Non-pigmented ciliary epithelial cell (primary cell): ENCODE data around the gene TRIB2.

ENCODE experiments used
- DNase-seq: peaks from one replicate; pipeline ENCODE4 v3.0.0-alpha.2; 2010; ENCODE audit warnings: low read depth

The TRIB2 gene

DNA sequence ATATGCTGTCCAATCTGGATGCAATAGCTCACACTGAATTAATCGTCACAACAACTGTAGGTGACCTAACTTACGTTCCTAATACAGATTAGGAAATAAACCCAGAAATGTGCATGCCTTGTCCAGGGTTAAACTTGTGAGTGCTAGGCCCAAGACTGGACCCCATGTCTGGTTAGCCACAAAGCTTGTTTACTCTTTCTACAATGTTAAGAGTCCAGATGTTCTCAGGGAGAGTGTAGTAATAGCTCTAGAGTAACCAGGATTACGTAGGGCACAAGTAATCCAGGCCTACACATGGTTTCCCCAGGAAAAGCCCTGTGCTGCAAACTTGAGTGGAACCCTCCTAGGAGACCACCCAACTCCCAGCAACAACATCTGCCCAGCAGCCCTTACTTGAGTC, 26.2 kb downstream of the TRIB2 start:
- DNase-seq: no peak

DNA sequence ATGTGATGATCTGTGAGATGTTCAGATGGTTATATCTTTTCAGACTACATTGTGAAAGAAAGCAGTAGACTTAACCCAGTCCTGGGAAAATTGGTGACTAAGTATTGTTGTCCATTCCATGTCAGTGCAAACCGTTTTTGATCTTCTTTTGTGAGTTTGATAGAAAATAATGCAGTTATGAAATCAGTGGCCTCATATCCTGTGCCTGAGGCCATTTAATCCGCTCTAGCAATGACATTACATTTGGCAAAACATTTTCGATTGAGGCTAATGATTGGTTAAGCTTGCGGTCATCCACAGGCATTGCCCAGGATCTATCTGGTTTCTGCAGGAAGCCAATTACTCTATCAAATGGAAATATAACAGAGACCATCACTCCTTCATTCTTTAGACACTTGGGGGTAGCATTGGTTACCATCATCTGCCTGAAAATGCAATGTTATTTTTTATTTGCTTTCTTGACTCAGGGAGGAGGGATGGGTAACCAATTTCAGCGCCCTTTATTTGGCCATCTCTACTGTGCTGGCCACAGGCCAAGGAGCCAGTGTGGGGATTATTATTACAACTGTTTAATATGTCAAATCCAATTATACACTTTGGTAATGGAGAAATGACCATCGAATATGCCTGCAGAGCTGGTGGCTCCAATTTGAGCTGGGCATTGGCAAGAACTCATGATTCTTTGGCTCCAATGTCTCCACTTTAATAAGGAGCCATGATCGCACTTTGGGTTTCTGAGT, 33.6 kb downstream of the TRIB2 start:
- DNase-seq: no peak

DNA sequence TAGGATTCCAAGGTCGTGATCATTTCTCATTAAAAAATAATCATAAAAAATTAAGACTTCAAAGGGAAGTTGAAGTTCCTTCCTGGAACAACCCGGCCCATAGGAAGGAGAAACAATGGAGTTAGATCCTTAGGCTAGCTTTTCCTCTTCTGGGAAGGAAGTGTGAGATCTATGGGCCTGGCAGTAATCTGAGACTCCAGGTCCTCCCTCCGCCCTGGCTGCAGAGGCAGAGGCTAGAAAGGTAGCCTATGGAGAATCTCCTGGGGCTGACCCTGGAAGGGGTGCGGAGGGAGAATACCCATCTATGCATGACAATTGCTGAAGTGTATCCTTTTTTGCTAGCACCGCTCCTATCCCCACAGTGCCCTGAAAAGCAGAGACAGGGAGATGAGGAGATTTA, 37.9 kb downstream of the TRIB2 start:
- no peak for DNase-seq

DNA sequence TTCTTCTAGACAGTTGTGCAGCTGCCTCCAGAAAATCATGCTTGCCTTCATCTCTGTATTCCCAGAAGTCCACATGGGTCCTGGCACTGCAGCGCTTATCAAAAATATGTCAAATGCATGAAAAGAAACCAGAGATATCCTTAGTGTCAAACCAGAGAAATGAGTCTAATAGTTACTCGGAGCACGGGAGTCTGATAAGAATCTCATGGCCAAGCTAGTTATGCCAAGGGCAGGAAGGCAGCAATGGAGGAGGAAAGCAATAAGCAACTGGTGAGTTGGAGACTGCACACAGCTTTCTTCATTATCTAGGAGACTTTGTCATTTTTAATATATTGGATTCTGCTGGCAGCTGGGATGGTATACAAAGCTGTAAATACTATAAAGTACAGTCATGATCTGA, 38.6 kb downstream of the TRIB2 start:
- no peak for DNase-seq

DNA sequence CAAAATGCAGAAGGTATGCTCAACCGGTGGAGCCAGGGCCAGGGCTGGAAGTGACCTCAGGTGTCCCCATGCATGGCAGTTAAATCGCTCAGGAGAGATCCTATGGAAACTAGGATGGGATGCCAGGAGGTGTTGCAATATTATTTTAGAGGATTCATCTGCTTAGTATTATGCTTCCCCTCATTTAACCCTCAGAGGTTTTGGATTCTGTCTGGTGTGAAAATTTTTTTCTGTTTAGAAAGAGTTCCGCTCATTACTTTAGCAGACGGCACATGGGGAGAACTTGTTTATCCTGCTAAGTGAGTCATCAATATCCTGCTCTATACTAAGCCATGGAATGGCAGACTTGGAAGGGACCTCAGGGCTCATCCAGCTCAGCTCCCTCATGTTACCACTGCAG, 42.5 kb downstream of the TRIB2 start:
- DNase-seq: no peak

DNA sequence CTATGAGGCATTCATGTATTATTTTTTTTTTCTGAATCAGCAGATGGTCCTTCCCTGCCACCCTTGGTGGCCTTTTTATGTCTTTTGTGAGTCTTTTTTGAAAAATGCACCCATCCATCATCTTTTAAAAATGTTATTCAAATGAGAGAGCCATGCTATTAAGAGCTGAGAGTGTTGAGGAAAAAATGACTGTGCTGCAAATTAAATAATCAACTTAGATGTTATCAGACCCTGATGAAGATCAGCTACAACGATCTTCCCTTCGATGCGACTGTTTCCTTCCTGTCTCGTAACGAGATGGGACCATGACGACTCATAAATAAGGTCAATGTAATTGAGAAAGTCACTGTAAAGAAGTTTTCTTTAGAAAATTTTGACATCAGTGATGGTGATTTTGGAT, 44.4 kb downstream of the TRIB2 start:
- no peak for DNase-seq

DNA sequence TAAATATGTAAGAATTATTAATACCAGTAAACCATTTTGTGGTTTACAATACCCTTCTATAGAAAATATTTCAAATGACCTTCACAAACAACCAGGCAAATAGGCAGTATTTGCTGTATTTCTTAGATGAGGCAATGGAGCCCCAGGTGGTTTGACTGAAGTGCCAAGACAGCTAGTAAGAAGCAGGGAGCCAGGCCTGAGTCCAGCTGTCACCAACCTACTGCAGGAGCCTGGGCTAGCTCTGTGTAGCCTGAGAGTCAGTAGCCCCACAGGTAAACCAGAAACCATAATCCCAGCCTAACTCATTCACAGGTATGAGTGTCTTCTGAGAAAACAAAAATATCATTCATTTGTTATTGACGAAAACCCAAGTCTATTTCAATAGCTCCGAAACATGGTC, 45.6 kb downstream of the TRIB2 start:
- DNase-seq: no peak

DNA sequence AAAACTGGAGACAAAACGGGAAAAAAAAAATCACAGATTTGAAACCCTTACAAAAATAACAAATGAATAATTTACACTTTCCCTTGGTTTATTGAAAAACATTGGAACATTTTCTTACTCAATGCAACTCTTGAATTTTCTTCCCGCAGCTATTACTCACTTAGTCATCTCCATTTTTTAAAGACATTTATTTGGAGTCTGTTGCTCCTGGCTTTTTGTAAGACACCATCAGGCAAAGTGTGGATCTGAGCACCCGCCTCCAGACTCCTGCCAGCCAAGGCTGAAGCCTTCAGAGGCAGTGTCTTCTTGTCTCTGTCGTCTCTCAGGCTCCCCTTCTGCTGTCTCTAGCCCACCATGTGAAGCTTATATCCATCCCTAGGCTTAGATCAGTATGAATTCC, 46.2 kb downstream of the TRIB2 start:
- DNase-seq: no peak

DNA sequence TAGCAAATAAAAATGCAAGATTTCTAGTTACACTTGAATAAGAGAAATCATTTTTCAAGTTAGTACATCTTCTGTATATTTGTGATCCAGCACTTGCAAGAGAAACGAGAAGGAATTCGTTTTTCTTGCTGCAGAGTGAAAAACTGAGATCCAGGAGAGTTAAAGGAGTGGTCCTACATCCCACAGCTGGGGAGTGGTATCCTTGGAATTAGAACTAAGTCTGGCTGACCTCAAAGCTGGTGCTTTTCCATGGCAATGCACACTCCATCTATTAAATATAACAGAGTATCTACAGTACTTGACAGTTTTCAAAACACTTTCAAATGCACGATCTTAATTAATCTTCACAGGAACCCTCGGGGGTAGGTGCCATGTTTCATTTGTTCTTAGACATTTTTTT, 46.8 kb downstream of the TRIB2 start:
- no peak for DNase-seq

DNA sequence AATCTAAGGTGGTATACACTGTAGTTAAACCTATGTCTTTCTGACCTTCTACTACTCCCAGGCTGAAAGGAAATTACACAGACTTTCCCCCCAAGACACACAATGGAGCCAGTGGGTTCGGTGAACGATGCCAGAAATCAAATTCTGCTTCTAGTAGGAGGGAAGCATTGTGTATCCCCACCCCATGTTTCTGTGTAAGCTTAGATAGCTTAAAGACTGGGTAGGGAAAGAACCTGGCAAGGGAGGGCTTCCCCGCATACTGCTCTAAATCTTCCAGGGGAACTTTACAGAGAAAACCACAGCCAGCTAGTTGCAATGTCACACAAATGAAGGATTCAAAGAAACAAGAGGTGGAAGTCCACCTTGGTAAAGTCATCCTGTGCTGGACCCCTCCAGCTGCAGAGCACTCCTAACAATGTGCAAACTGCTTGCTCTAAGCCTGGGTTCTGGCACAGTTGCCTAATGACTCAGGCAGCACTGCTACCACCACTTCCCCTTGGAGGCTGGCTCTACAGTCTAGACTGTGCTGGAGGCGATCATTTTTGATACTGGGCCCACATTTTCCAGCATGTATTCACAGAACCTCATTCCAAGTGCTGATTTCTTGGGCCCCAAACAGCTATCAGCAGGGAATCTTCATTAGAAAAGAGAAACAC, 47.5 kb downstream of the TRIB2 start:
- no peak for DNase-seq

DNA sequence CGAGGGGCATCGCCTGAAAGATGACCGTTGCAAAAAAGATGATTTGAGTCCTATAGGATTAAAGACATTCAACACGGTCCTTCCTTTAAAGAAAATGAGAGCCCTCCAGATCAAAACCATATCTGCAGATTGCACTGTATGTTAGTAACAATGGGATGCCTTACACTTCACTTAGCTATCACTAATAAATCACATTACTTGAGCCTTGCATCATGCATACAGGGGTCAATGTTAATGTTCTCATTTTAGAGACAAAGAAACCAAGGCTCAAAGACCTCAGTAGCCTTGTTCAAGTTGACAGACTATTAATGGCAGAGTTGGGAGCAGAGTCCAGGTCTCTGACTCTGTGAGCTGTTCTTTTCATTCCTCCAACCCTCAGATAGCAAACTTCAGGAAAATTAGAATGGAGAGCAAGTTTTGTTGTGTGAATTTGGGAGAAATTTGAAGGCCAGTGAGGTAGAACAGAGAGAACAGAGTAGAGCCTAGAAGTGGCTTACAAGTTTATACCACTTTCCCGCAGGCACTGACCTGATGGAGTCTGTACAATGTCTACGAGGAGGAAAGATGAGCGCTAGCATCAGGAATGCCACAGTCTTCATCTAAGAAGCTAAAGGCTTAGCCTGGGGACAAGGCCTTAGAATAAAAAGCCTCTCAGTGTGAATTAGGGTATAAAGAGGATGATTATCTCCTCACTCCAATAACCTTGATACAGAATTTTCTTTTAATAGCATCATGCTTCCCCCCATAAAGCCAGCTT, 48.3 kb downstream of the TRIB2 start:
- no peak for DNase-seq

DNA sequence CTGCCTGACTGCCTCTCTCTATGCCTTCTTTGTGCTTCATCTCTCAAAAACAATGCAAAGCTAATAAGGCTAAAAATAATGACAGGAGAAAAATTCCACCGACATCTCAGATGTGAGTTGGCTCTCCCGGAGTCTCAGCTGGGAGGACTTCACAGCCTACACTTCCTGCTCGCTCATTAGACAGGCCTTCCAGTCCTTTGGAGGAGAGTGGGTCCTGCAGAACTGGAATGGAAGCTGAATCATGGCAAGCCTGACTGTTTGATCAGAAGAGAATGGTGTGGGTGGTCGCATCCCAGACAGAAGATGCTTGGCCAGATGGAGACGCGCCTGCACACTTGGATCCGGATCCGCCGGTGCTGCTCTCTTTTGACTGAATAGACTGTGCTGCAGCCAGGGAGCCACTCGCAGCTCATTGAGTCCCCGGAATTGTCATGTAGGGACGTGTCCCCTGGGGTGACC, 49.7 kb downstream of the TRIB2 start:
- DNase-seq: no peak

DNA sequence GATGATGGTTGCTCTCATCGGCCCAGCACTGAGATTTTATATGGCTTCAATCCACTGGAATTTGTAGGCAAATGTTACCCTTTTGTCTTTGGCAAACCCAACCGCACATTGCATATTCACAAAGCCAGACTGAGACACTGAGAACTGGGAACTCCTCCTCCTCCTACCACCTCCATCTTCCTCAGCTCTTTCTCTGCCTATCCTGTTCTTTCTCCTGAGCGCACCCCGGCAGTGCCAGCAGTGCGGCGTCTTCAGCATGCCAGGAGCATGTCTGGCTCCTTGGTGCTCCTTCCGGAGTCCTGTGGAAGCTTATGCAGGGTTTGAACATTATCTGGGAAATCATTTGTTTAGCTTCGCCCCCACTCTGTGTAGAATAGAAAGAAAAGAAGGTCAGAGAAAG, 50.8 kb downstream of the TRIB2 start:
- no peak for DNase-seq

DNA sequence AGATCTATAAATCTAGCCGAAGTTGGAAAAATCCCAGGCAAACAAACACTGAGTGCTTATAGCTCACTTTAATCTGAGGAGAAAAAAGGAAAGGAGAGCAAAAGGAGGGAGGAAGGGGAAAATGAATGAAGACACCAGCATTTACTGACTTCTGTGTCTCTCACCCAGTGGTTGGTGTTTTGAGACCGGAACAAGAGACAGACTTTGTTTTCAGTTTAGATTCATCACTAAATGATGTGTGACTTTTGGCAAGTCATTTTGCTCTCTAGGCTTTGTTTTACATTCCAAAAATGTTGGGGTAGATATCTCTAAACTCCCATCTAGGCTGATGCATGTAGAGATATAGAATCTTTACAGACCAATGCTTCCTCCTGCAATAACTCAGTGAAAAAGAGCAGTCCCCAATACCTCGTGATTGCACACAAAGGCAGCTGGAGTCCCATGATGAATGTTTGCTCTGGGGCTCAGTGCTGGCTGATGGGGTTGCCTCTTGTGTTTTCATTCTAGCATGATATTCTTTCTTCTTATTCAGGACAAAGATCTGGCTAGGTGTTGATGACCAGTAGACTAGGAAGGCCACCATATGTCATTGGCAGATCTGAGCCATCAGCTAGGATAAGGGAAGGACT, 51.4 kb downstream of the TRIB2 start:
- no peak for DNase-seq

DNA sequence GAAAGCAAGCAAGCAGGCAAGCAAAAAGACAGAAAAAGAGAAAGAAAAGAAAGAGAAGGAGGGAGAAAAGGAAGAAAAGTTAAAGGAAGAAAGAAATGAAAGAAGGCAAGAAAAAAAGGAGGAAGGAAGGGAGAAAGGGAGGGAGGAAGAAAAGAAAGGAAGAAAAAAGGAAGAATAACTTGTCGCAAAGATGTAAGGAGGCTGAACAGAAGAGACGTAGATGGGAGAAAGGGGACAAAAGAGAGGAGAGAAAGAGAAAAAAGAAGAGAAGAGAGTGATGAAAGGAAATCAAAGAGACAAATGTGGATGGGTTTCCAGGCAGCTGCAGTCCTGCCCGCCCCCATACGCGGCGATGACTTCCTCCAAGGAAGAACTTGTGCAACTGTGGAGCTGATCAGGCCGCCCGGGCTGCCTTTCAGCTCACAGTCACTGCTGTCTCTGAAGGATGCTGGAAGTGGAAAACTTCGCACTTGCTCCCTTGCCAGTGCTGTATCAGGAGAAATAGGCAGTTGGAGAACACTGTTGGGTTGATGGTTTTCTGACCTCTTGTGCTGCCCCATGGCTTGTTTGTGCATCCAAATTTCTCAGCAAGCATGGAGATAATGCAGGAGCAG, 52.9 kb downstream of the TRIB2 start:
- no peak for DNase-seq

DNA sequence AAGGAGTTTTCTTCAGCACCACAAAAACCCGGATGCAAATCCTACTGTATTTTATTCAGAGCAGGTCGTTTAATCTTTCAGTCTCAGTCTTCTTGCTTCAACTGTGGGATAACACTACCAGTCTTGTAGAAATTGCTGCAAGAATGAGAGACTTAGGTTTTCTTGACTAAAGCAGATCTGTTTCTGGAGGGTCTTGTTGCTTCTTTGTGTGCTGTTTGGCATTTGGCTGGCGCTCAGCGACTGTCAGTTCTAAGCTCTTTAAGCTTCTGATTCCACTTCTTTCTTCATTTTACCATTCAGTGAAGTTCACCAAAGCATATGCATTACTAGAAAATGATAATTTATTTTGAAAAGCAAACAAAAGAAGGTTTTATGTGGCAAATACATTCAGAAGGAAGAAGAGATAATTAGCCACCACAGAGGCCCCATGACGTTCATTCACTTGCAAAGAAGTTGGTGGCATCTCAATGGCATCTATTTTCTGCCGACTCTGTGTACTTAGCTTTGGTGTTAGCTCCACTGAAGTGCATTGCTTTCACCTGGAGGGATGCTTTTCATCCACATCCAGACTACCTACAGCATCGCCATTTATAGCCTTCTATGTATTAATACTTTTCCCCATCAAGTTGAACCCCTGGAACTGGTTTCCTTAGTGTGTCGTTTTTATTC, 53.7 kb downstream of the TRIB2 start:
- no peak for DNase-seq

DNA sequence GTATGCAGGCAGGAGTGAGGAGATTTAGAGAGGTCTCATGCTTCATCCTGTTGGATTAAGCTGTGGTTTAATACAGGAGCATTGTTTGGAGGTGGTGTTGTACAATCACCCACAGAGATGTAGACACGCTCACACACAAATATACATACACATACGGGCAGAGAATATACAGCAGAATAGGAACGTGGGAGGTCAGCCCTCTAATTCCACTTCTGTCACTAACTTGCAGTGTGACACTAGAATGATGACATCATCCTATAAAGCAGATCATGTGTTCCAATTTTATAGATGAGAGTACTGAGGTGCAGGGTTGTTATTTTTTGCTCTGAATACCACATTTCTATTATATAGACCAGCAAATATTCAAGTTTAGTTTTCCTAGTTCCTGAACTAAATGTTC, 54.4 kb downstream of the TRIB2 start:
- DNase-seq: no peak

DNA sequence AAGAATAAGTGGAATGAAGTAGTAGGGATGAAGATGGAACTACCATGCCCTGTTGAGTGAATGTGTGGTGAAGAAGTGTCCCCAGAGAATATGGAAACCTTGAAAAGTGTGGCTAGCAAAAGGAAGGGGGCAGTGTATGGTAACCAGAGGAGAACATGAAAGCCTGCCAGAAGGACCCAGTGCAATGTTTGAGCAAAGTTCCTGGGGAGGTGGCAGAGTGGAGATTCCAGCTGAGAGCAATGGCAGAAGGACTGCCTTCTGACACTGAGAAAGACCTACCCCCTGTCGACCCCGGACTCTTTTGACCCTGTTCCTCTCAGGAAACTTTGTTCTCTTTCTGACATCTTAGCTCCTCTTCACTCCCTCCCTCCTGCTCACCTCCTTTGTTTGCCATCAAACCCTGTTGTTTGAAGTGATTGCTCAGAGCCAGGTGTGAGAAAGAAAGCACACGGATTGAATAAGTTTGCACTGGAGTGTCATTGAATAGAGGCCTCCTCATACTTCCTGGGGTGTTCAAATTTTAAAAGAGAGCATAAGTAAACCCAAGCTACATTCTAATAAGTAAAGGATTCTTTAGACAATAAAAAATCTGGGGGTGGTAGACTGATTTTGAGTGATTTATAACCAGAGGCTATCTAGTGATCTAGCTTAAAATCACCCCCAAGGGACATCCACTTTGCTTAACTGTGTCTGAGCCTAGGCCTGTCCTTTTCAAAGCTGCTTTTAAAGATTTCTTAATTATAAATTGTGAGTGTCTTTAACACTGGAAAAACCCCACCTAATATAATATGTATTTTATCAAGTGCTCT, 57.1 kb downstream of the TRIB2 start:
- DNase-seq: no peak

DNA sequence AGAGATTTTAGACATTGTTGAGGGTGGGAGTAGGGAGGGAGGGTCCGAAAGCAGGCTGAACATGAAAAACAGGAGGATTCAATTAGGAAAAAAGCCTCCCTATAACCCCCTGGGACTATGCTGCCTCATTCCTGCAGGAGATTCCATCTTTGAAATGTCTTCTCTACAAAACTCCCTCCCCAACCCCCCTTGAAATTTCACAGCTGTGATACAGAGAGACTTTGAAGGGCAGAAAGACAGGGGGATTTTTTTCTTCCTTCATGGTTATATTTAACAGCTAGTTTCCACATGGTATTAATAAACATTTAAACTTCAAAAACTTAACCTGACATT, 57.6 kb downstream of the TRIB2 start:
- no peak for DNase-seq

DNA sequence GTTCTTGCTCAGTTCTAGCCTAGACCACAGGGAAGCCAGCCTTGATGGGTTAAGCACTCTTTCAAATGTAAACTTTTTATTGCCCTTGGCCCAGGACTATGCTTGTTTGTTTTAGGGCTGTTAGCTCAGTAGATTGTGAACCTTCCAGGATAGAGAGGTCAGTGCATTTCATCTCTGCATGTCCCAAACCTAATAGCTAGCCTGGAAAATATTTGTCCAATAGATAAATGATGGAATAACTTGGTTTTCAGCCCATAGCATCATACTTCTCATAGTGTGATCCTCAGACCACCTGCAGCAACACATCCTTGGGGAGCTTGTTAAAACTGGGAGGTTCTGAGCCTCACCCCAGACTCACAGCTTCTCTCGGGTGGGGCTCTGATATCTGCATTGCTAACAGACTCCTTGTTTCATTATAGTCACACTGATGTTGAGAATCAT, 59.8 kb downstream of the TRIB2 start:
- DNase-seq: no peak

DNA sequence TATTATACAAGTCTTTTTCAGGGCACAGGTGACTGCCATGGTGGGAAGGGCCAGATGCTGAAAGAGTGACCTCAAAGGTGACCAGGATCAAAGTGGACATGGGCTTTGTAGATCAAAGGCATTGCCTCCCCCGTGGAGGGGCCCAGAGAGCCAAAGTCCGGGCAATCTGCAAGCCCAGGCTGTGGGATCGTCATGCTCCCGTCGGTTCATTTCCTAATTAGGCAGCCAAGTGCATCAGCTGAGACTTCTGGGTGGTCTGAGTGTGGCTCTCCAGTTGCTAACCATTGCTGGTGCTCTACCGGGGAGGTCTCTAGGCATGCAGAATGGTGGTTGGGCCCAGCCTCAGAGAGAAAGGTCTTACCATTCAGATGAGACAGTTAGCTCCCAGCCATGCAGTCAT, 61.6 kb downstream of the TRIB2 start:
- no peak for DNase-seq
